K562 (cell line): ENCODE results near the gene ZNF557.

Experiments
- ATF7 ChIP-seq: fragments of 450-650 bp; IDR thresholded peaks from 2 replicates; pipeline ENCODE4 v1.7.1; 2014; ENCODE audit warnings: mild to moderate bottlenecking, moderate library complexity
- CTCF ChIP-seq, 3 experiments: IDR thresholded peaks in 2 of 3; conservative IDR thresholded peaks in 1 of 3; 2 replicates each; pipeline ENCODE4 v1.5.1; 2011 to 2012; ENCODE audit warnings: low read length in 3 of 3, mild to moderate bottlenecking in 3 of 3, control low read depth in 2 of 3, improper control_type of control experiment in 1 of 3, inconsistent platforms in 1 of 3, low read depth in 1 of 3, mixed read lengths in 1 of 3, moderate library complexity in 1 of 3; ENCODE audit not compliant: insufficient read depth in 2 of 3
- JUND ChIP-seq, 2 experiments: IDR thresholded peaks; 2 replicates in 1 of 2; 3 replicates in 1 of 2; pipeline ENCODE4 v1.6.1; 2011; ENCODE audit warnings: borderline replicate concordance in 2 of 2, low read depth in 2 of 2, low read length in 2 of 2, improper control_type of control experiment in 1 of 2, missing biosample characterization in 1 of 2, missing genetic modification characterization in 1 of 2, missing genetic modification reagents in 1 of 2
- SIRT6 ChIP-seq: IDR thresholded peaks from one replicate; pipeline ENCODE4 v1.6.1; 2012; ENCODE audit warnings: low read depth, mild to moderate bottlenecking, control low read depth, inconsistent platforms, low read length, moderate library complexity
- SREBF1 ChIP-seq: fragments of 150-350 bp; IDR thresholded peaks from 2 replicates; pipeline ENCODE4 v1.6.1; 2014; ENCODE audit warnings: antibody characterized with exemption, low read depth, low read length, borderline replicate concordance
- TRIM24 ChIP-seq, 2 experiments: fragments of 450-650 bp; IDR thresholded peaks; 2 replicates each; pipeline ENCODE4 v1.6.1; 2016
- ZNF512 ChIP-seq: IDR thresholded peaks from 2 replicates; pipeline ENCODE4 v1.6.1; 2016; ENCODE audit warnings: missing genetic modification characterization, missing compliant biosample characterization

- TF ChIP-seq CTCF (IDR thresholded peaks at IDR 0.05 in 2 of 3, conservative IDR thresholded peaks at IDR 0.05 in 1 of 3; ENCODE audit: insufficient read depth in 2 of 3, low read depth in 1 of 3, low read length in 3 of 3) (no peak), JUND (IDR thresholded peaks at IDR 0.05; ENCODE audit: borderline replicate concordance, low read depth, low read length) (no peak), JUND (tag; IDR thresholded peaks at IDR 0.05; ENCODE audit: borderline replicate concordance, low read depth, low read length) (no peak), ZNF512 (tag) (no peak), SIRT6 (no peak), TRIM24 (IDR thresholded peaks at IDR 0.05) (no peak), SREBF1 (no peak), ATF7 (no peak)
Measured at GRCh38 chr19:7069904-7070226, 362 bp downstream of the ZNF557 start.
